ENCODE data around the gene TMEM127.
"Not testable (repeated sequence)": the region's sequence is repeated elsewhere in the genome, so short reads cannot be mapped to it uniquely, and the experiment has no call there.

The TMEM127 gene

DNA sequence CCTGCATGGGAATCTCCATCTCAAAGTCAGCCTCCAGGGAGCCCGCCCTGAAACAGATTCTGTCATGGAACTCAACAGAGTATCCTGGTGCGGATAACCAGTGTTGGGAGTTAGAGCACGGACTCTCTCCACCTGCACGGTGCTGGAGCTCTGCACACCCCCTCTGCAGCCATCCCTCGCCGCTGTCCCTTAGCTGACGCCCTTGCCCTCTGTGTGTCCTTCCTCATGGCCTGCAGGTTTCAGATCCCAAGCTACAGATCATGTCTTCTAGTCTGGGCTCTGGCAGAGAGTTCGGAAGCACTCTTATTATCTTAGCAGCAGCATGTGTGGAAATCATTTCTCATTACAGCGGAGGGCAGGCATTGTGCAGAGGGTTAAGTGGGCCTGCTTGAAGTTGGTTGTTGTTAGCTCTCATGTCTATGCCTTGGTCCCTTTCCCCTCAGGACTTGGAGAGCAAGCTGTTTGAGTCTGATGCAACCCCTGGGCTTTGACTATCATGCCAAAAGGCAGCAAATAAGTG is 26.0 kb downstream of the TMEM127 start:
- no peak for DNase-seq

DNA sequence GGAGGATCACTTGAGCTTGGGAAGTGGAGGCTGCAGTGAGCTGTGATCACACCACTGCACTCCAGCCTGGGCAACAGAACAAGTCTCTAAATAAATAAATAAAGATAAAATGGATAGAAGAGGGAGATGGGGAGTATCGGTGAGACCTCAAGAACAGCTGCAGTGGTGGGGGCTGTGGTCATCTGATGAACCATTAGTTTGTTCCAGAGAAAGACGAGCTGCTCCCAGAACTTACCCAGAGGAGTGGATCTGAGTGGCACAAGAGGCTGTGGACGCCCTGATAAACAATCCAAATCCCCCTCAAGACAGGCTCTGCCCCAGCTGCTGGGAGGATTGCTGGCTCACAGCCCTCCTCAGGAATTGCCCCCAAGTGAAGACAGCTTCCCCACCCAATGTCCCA is 26.7 kb downstream of the TMEM127 start:
- DNase-seq: no peak

DNA sequence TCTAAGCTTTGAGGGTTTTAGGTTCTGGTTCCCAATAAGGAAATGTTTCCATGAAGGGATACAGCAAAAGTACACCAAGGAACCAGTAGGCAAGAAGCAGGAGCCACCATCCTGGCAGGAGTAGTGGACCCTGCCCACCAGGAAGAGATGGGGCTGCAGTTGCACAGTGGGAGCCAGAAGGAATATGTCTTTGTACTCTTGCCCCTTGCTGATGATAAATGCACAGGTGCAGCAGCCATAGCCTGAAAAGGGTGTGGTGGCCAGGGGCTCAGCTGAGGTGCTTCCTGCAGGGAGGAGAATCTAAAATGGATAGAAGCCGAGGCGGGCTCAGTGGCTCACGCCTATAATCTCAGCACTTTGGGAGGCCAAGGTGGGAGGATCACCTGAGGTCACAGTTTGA is 27.5 kb downstream of the TMEM127 start:
- DNase-seq: no peak

DNA sequence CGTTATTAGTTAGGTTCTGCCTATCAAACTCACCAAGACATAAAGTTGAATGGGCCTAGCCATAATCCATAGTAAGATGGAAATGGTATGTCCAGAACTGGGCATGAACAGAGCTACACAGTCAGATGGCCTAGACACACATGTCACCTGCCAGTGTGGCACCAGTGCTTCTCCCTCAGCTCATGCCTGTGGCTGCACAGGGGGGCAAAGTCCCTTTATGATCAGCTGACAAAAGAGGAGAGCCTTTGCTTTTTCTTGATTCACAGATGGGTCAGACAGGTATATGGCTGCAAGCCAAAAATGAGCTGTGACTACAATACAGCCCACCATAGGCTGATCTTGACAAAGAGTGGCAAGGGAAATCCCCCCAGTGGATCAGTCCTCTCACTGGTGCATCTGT is 28.9 kb downstream of the TMEM127 start:
- DNase-seq: no peak

DNA sequence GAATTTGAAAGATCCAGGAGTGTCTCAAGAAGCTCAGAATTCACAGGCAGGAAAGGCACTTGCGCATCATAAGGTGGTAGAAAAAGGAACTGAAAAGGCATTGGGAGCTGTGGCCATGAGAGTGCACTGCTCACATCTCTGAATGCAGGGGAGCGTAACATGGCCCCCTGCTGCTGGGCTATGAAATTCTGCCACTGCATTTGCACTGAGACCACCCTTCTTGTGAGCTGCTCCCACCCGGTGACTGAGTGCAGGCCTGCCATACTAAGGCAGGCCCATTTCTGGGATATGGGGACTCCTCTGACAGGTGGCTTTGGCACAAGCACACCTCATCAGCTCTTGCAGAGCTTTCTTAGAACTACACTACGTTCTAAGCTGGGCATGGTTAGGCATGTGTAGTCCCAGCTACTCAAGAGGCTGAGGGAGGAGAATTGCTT is 31.9 kb downstream of the TMEM127 start:
- no peak for DNase-seq

DNA sequence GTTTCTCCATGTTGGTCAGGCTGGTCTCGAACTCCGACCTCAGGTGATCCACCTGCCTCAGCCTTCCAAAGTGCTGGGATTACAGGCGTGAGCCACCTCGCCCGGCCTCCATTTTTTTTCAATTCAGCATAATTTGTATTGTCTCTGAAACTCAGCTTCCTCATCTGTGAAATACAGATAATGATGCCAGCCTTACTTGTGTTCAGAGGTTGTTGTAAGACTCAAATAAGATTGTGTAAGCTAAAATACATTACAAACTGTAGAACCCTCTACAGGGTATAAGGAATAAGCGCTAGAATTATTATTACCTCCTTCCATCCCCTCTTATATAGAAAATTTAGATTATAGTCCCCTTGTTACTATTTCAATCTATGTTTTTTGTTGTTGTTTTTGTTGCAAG is 32.4 kb downstream of the TMEM127 start:
- no peak for DNase-seq

DNA sequence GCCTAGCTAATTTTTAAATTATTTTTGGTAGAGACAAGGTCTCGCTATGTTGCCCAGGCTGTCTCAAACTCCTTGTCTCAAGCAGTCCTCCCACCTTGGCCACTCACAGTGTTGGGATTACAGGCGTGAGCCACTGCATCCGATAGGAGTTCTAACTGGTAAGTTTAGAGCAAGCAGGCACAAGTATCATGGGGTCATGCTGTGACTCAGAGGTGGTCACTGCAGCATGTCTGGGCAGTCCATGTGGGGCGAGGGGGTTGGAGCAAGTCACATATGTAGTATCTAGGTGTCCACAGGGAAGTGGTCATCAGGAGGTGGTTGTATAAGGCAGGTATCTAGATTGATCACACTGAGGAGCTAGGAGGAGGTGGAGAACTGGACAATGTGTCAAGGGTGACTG is 34.5 kb downstream of the TMEM127 start:
- DNase-seq: no peak

DNA sequence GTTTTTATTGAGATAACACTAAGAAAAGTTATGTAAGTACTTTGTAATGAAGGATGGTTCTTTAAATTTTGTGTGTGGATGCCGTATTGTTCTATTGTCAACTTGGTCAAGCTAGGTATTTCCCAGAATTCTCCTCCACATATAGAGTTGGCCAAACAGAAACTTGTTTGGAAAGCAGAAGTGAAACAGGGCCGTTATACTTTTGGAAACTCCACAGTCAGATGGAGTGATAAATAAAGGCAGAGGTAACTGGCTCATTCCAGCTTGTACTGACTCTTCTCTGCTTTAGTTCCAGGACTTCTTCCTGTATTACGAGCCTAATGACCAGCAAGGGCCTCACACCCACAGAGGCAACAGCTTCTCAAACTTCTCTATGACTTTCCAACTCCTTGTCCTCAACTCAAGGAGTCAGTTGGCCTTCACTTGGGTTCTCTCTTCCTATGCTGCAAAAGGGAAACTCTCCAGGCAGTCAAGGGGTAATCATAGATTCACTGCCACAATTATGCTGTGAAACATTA is 40.7 kb downstream of the TMEM127 start:
- no peak for DNase-seq

DNA sequence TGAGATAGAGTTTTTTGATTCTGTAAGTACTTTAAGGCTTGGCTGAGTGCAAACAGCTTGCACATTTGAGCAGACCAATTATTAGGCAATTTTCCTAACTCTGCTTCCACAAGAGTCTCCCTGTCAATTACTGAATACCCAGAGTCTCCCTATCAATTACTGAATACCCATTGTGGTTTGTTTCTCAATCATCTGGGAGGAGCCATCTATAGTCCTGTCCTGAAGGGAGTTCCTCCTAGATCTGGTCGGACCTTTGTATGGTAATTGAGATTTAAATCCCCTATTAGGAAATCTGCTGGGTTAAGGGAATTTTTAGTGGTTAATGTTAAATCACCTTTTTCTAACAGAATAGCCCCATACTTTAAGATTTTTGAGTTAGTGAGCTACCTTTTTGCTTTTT is 44.7 kb downstream of the TMEM127 start:
- DNase-seq: not testable (repeated sequence)

DNA sequence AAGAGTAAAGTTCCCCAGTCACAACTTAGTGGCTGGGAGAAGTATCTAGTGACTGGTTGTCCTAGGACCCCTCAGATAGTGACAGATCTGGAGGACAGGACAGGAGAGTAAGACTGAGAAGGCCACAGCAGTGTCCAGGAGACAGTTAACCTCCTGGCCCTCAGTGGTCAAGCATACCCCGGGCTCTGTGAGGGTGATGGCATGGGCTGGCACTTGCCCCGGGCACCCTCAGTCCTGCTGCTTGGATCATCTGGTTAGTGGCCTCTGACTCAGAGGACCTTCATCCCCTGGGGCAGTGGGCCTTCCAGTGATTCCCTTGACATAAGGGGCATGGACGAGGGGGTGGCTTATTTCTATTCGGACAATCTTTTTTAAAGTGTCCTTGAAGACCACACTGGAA is 45.8 kb downstream of the TMEM127 start:
- DNase-seq: not testable (repeated sequence)

DNA sequence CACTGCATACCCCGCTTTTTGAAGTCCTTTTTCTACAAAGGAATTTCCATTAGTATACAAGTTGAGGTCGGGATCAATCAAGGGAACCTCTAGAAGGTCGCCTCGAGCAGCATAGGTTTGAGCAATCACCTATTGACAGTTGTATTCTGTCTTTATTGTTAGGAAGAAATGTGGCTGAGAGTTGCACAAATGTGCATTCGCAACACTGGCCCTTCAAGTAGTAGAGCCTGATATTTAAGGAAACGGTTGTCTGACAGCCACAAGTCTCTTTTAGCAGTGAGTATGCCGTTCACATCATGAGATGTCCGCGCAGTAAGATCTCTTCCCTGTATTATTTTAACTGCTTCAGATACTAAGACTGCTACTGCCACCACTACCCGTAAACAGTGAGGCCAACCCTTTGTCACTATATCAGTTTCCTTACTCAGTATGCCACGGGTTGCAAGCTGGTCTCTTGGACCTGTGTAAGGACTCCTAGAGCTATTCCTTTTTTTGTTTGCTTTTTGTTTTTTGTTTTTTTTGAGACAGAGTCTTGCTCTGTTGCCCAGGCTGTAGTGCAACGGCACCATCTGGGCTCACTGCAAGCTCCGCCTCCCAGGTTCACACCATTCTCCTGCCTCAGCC is 47.2 kb downstream of the TMEM127 start:
- DNase-seq: no peak

DNA sequence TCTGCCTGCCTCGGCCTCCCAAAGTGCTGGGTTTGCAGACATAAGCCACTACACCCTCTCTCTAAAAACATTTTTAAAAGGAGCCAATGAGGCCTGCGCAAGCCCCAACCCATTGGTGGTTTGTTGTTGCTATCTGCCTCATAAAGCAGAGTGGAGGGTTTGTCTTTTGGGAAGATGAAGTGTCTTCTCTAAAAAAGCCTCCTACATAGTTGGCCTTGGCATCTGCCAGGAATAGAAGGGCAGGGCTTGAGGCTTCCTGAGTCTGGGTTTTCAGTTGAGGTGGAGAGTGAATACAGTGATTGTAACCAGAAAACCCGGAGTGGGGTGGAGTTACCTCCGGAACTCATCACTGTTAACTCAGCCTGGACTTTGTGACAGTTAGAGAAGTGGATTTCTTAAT is 51.2 kb downstream of the TMEM127 start:
- no peak for DNase-seq

DNA sequence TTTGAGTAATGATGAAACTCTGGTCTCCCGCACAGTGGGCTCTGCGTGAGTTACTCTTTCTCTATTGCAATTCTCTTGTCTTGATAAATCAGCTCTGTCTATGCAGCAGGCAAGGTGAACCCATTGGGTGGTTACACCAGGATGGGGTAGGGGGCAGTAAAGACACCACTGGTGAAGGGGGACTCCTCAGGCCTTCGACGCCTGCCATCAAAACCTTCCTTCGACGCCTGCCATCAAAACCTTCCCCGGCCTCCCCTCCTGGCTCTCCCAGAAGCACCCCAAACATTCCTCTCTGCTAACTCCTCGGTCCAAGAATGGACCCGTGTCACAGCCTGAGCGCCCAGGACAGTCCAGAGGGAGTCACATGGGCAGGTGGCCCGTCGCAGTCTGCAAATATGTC is 52.4 kb downstream of the TMEM127 start:
- no peak for DNase-seq

DNA sequence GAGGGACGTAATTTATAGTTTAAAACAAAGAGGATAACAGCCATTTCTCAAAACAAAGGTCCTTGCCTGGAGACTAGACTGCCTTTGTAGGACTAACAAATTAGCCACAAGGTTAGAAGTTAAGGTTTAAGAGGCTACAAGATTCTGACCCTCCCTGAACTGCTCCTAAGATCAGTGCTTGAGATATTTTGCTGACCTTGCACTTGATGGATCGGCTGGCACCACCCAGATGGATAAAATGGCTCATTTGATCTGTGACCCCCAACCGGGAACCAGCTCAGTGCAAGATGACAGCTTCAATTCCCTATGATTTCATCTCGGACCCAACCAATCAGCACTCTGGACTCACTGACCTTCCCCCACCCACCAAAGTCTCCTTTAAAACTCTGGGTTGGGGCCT is 53.5 kb downstream of the TMEM127 start:
- no peak for DNase-seq

DNA sequence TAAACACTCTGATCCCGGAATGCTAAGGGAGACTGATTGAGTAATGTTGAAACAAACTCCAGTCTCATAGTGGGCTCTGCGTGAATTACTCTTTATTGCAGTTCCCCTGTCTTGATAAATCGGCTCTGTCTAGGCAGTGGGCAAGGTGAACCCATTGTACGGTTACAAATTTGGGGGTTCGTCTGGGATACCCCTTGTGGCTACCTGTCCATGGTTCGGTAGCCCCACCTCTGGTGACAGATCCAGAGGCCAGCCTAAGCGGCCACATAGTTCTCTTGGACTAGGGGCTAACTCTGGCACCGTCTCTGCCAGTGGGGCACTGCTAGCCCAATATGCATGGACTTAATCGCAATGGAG is 56.1 kb downstream of the TMEM127 start:
- DNase-seq: no peak

DNA sequence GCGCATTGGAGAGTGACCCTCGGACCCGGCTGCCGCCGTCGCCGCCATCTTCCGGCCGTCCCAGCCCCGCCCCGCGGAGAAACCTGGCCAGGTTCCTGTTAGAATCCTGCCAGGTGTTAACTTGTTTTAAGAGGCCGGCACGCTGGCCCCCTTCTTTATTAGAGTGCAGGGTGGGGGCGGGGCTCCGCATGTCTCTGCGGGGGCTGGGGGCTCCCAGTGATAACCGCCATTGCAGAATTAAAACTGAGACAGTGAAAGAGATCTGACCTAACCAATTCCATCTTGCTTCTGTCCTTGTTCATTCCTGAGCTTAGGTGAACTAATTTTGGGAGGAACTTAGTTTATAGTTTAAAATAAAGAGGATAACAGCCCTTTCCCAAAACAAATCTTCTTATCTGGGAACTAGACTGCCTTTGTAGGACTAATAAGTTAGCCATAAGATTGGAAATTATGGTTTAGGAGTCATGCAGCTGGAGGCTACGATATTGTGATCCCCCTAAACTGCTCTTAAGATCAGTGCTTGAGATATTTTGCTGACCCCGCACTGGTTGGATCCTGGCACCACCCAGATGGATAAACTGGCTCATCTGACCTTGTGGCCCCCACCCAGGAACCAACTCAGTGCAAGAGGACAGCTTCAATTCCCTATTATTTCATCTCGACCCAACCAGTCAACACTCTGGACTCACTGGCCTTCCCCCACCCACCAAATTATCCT is 56.6 kb downstream of the TMEM127 start:
- DNase-seq: no peak

DNA sequence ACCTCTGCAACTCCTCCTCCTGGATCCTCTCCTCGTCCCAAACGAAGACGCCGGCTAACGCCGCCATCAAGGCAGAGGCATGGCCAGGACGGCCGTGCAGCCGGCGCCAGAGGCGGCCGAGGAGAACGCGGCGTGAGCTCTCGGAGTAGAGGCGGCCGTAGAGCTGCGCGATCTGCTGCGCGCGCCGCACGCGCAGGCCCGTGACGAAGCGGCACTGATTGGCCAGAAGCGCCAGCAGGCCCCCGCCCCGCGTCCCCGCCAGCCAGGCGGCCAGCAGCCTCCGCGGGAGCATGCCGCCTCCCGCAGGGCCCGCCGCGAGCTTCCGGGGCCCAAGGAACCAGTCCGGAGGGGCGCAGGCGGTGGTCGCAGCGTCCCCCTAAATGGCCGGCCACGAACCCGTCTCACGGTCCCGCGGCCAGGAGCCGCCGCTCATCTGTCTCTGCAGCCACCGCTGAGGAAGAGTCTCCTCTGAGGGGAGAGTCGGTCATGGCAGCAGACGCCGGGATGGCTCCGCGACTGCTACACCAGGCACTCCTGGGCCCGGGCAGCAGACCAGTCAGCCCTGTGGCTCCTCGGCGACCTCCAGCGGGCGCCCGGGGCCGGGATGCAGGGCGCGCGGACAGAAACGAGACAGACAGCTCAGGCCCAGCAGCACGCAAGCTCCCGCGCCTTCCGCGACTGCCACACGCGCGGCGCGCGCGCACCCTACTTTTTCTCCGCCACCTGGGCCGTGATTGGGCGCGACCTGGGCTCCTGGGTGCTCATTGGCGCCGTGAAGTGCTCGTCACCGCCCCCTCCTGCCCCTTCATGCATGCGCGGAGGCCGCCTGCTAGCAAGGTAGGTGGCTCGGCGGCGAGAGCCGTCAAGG is 57.4 kb downstream of the TMEM127 start, which contains the start of gene STARD7:
Gene STARD7, minus strand, starts transcription at position 685 of the 868 bp plus-strand sequence. Its CDS starts 393 bp downstream, at position 292.
- DNase-seq: peak; percentile 99

DNA sequence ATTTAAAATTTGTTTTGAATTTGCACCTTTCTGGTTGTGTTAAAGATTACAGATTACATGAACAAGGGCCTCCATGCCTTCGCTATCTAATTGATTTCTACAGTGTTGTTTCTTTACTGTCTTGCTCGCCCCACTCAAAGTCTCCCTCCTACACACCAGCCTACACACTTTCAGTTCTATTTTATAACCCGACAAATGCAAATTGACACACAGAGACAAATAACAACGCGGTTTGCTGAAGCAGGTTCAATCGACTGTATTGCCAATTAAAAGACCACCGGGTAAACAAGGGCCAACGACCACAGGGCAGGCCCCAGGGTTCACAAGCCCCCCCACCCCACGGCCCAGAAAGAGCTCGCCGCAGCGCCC is 58.0 kb downstream of the TMEM127 start:
- no peak for DNase-seq

DNA sequence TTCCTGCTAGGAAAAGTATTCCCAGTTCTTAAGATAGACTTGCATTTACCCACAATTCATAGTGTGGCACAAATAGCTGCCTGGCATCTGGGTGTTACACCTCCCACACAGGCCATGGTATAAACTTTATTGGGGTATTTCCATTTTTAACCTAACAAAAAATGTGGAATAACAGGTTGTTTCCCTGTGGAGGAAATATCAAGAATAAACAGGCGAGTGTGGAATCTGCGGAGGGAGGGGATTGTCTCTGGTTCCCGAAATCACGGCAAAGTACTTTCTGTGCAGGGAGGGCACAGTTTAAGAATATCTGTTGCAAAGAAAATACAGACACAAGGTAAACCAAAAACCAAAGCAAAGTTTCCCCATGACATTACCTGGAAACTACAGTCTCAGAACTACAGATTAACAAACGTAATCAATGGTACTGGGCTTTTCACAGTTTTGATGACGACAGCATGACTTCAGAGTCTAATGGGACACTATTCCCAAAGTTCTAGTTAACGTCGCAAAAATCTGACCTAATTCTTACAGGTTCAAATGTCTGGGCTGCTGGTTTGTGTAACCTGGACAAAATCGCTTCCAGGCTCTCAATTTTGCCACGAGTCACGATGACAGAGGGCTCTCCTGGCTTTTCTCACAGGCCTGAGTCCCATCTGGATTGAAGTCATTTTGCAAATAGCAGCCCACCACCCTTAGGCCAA is 58.6 kb downstream of the TMEM127 start:
- DNase-seq: no peak

DNA sequence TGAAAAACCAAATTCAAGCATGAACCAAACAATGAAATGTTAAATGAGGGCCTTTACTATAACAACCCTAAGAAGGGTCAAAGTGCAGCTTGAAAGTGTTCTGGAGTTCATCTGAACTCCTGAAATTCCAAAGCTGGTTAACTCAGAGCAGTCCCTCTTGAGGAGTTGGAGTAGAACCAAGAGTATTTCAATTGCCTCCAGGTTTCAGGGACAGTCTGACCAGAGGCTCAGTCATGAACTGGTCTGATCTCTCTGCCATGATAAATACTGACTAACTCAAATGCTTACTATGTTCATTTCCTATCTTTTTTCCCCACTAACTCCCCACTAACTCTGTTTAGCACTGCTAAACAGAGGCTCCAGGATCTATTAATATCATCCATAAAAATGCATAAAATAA is 59.9 kb downstream of the TMEM127 start:
- no peak for DNase-seq

DNA sequence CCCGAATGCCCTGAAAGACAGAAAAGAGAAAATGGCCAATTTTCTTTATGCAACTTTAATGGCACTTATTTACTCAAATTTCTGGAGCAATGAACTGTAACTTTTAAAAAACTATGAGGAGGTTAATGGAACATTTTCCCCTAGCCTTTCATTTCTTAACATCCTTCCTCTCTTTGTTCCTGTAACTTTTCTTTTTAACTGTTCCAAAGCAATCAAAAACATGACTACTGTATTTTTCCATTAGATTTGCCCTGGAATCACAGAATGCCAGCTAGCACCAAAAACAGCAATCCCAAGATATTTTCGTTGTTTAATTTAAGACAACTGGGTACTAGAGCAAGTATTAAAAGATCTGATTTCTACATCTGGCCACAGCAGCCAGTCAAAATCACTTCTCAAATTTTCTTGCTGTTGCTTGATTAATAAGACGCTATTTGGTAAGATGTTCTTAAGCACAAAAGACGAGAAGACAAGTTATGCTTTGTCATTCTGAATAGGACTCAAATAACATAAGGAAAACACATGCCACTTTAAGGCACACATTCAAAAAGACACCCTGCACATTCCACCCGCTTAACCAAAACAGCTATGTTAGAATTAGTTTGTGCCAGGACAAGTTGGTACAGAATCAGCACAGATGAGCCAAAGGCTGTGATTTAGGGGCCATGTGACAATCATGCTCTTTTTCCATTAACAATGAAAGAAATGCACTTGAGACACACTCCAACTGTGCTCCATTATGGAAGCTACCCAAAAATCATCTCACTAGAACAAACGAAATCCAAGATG is 60.8 kb downstream of the TMEM127 start:
- DNase-seq: no peak

Data from islet precursor cell (in vitro differentiated cells).